DND-41 (cell line): ENCODE results near the gene RAD51B.

Experiments used
- CTCF ChIP-seq: IDR thresholded peaks from 2 replicates; pipeline ENCODE4 v1.5.1; 2012; ENCODE audit warnings: borderline replicate concordance, low read length, moderate library complexity, mild to moderate bottlenecking; ENCODE audit not compliant: poor library complexity, severe bottlenecking; ENCODE audit errors: extremely low read depth
- EZH2 ChIP-seq: IDR thresholded peaks from 3 replicates; pipeline ENCODE4 v1.6.1; 2012; ENCODE audit warnings: borderline replicate concordance, low read depth, mild to moderate bottlenecking, moderate library complexity, low read length, inconsistent platforms; ENCODE audit not compliant: severe bottlenecking

GRCh38 chr14:68651075-68651474 lies 831.5 kb downstream of the RAD51B start:
- TF ChIP-seq CTCF (no peak), EZH2 (no peak)
